Panc1 (cell line): Measurements from ENCODE around the gene MYO18B. TPM values are rescaled to one million over a fixed set of nuclear protein-coding genes. Genes with fewer than 3 reads are reported as not detected.

Experiments
- ATAC-seq: fragments of 200-7000 bp; cut with Tn5 transposase; 2 replicates; pipeline ENCODE4 v1.9.1; 2020; ENCODE audit warnings: mild to moderate bottlenecking, moderate library complexity
- BruUV-seq: library from RNA; stranded (reverse); fragments of 400-500 nt; replicated peaks from 2 replicates; lab custom pipeline; 2021; lab: Mats Ljungman, UMichigan
- CTCF ChIA-PET: fragments of 300-600 bp; sonication (Branson Sonifier 250); formaldehyde crosslinking; loops from one replicate; lab custom pipeline; 2022; ENCODE audit warnings: antibody characterized with exemption; lab: Charles Lee
- POLR2A ChIA-PET: fragments of 300-600 bp; sonication (Branson Sonifier 250); formaldehyde crosslinking; loops from one replicate; lab custom pipeline; 2022; ENCODE audit warnings: antibody characterized with exemption; lab: Charles Lee
- DNase-seq: peaks from one replicate; pipeline ENCODE4 v3.0.0-alpha.2; 2010; ENCODE audit warnings: low read depth, low spot score
- H3K27ac ChIP-seq: 2 replicates; pipeline ENCODE4 v1.5.1; 2011; ENCODE audit warnings: mild to moderate bottlenecking, low read length, inconsistent platforms
- H3K27me3 ChIP-seq: fragments of 200-500 bp; sonication (Bioruptor generic); 2 replicates; pipeline ENCODE4 v1.6.0; 2014; ENCODE audit warnings: low read length, inconsistent platforms; ENCODE audit not compliant: control insufficient read depth, insufficient read depth
- H3K36me3 ChIP-seq: fragments of 200-500 bp; sonication (Bioruptor generic); 2 replicates; pipeline ENCODE4 v1.5.1; 2014; ENCODE audit warnings: inconsistent platforms, mild to moderate bottlenecking, low read length, moderate library complexity; ENCODE audit not compliant: control insufficient read depth, insufficient read depth
- H3K4me1 ChIP-seq: 2 replicates; pipeline ENCODE4 v1.5.1; 2011; ENCODE audit warnings: inconsistent platforms, mild to moderate bottlenecking, low read length, moderate library complexity; ENCODE audit not compliant: control insufficient read depth, insufficient read depth
- H3K4me3 ChIP-seq, 2 experiments: 2 replicates each; pipeline ENCODE4 v1.5.1; 2011 to 2012; ENCODE audit warnings: low read depth in 2 of 2, low read length in 2 of 2, mild to moderate bottlenecking in 2 of 2, inconsistent platforms in 1 of 2, moderate library complexity in 1 of 2
- H3K9me3 ChIP-seq: fragments of 200-500 bp; sonication (Bioruptor generic); 2 replicates; pipeline ENCODE4 v1.5.1; 2014; ENCODE audit warnings: low read depth, mild to moderate bottlenecking, inconsistent platforms, low read length, moderate library complexity; ENCODE audit not compliant: control insufficient read depth, insufficient read depth
- CTCF ChIP-seq: fragments of 450-650 bp; IDR thresholded peaks from 2 replicates; pipeline ENCODE4 v1.5.1; 2017; ENCODE audit warnings: mild to moderate bottlenecking
- POLR2AphosphoS5 ChIP-seq: IDR thresholded peaks from 2 replicates; pipeline ENCODE4 v1.6.1; 2012; ENCODE audit warnings: mild to moderate bottlenecking, low read depth, low read length, moderate library complexity
- REST ChIP-seq, 2 experiments: IDR thresholded peaks; 2 replicates each; pipeline ENCODE4 v1.6.1; 2011 to 2012; ENCODE audit warnings: low read depth in 2 of 2, control low read depth in 1 of 2, low read length in 1 of 2, mild to moderate bottlenecking in 1 of 2, moderate library complexity in 1 of 2; ENCODE audit not compliant: insufficient read depth in 1 of 2
- SIN3A ChIP-seq: IDR thresholded peaks from 2 replicates; pipeline ENCODE4 v1.6.1; 2012; ENCODE audit warnings: low read depth, mild to moderate bottlenecking, low read length, moderate library complexity, borderline replicate concordance; ENCODE audit not compliant: insufficient read depth
- TCF7L2 ChIP-seq: IDR thresholded peaks from 2 replicates; pipeline ENCODE4 v1.6.1; 2011; ENCODE audit warnings: mild to moderate bottlenecking, low read depth, low read length, inconsistent platforms
- in situ Hi-C: cut with HindIII; loops from 2 replicates; pipeline ENCODE4 v1.10.0; 2016; ENCODE audit warnings: low sequenced_read_pairs, low pct_unique_long_range_greater_than_20kb
- intact Hi-C: fragments of 100-400 bp; cut with micrococcal nuclease; formaldehyde crosslinking; loops from one replicate; pipeline ENCODE4 v1.10.0; 2022; ENCODE audit not compliant: unreplicated experiment
- total RNA-seq: library from RNA; stranded (reverse); gene quantifications from one replicate; pipeline ENCODE4 v1.2.1, GENCODE V29; 2021; ENCODE audit not compliant: unreplicated experiment

MYO18B gene
- total RNA-seq, 1 experiment from 2014 or later = not detected

- BruUV-seq = no TSS peak
Observed at GRCh38 chr22:25777411-25777810, 35.4 kb downstream of the MYO18B start.

GRCh38 chr22:25777870-25778269, 35.9 kb downstream of the MYO18B start:
- CTCF ChIA-PET = interaction anchor here (0.6 kb wide), 2 partner anchors 330 to 336 kb away, joined by 3 to 15 read pairs; no protein-coding TSS in a partner anchor
- DNase-seq = peak; percentile 18
- Histone ChIP-seq H3K4me1 (no peaks in the 10 kb centered on the region), H3K4me3 (no peak overlapping the region), H3K9me3 (no peaks in the 10 kb centered on the region), H3K27me3 (no peaks in the 10 kb centered on the region), H3K36me3 (no peaks in the 10 kb centered on the region), H3K27ac (no peak overlapping the region)
- POLR2A ChIA-PET = no interaction called here
- no TSS peak for BruUV-seq
- peak; percentile 78; the same call in 1 of the 2 replicates for ATAC-seq
- TF ChIP-seq REST (IDR thresholded peaks at IDR 0.05; ENCODE audit: insufficient read depth in 1 of 2, low read depth in 2 of 2, low read length in 1 of 2) (no peak), CTCF (peak; percentile 59)
- in situ Hi-C loops (no loop called here), intact Hi-C loops (loop anchor here (10.0 kb wide), 1 partner anchor 313 kb away; no protein-coding TSS in a partner anchor)

More at GRCh38 chr22:25777411-25777810, 35.4 kb downstream of the MYO18B start:
- Histone ChIP-seq H3K27me3 (no peaks in the 10 kb centered on the region), H3K4me3 (no peak overlapping the region), H3K36me3 (no peaks in the 10 kb centered on the region), H3K9me3 (no peaks in the 10 kb centered on the region), H3K4me1 (no peaks in the 10 kb centered on the region), H3K27ac (no peak overlapping the region)
- in situ Hi-C loops = no loop called here
- ATAC-seq = no peak
- TF ChIP-seq SIN3A = no peak
- TF ChIP-seq TCF7L2 = no peak
- intact Hi-C loops = loop anchor here (10.0 kb wide), 1 partner anchor 313 kb away; no protein-coding TSS in a partner anchor
- ChIA-PET POLR2A (no interaction called here), CTCF (interaction anchor here (0.6 kb wide), 1 partner anchor 329 kb away, joined by 3 read pairs; no protein-coding TSS in a partner anchor)
- DNase-seq = no peak

GRCh38 chr22:25779426-25779825, 37.4 kb downstream of the MYO18B start:
- Histone ChIP-seq H3K27me3 (no peaks in the 10 kb centered on the region), H3K27ac (no peak overlapping the region), H3K36me3 (no peaks in the 10 kb centered on the region), H3K9me3 (no peaks in the 10 kb centered on the region), H3K4me1 (no peaks in the 10 kb centered on the region), H3K4me3 (no peak overlapping the region)
- BruUV-seq = no TSS peak
- ChIA-PET POLR2A (no interaction called here), CTCF (no interaction called here)
- DNase-seq = no peak
- no peak for ATAC-seq
- no peak for TF ChIP-seq SIN3A
- TF ChIP-seq POLR2AphosphoS5 = no peak
- no peak for TF ChIP-seq TCF7L2
- TF ChIP-seq REST (IDR thresholded peaks at IDR 0.05; ENCODE audit: insufficient read depth in 1 of 2, low read depth in 2 of 2, low read length in 1 of 2) = no peak
- in situ Hi-C loops = no loop called here
- intact Hi-C loops = loop anchor here (10.0 kb wide), 1 partner anchor 315 kb away; no protein-coding TSS in a partner anchor
